OCI-M2 (cell line): Measurements from ENCODE around the gene DCAF4.
"Not testable (repeated sequence)": the region's sequence is repeated elsewhere in the genome, so short reads cannot be mapped to it uniquely, and the experiment has no call there.

Experiments
- DNase-seq: peaks from one replicate; lab custom pipeline; 2025; ENCODE audit not compliant: unreplicated experiment; lab: John Stamatoyannopoulos, UW

DCAF4 gene

GRCh38 chr14:72929316-72930080 lies 3.2 kb downstream of the DCAF4 start:
- no peak for DNase-seq

GRCh38 chr14:72932893-72933292 lies 6.6 kb downstream of the DCAF4 start:
- no peak for DNase-seq

- DNase-seq = no peak
Measured at GRCh38 chr14:72939630-72940029, 13.4 kb downstream of the DCAF4 start.

DNA sequence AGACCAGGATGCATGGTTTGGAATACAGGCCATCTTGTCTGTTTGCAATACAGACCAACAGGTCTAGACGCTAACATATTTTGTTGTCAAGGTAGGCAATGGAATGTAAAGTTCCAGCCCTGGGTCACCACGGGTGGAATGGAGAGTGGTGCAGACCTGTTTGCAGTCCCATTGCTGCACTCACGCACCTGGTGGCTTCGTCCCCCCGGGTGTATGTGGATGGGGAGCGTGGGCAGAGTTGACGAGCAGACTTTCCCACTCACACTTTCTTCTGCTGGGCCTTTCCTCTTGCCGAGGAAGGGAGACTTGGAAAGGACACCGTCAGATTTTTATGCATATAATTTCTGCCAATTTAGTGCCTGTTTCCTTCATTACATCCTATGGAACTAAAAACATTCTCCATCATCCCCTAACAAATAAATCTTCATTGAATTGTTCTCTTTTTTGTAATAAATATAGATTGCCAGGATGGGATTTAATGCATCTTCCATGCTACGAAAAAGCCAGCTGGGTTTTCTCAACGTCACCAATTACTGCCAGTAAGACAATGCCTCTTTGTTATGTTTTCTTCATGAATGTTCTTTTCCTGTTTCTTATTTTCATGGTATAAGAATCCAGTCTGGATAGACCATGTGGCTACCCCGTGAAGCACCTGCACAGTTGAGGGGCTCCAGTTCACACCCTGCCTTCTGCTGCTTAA lies 15.2 kb downstream of the DCAF4 start:
- no peak for DNase-seq

GRCh38 chr14:72942934-72943333 lies 16.7 kb downstream of the DCAF4 start:
- no peak for DNase-seq

GRCh38 chr14:72943876-72944430 lies 17.7 kb downstream of the DCAF4 start:
- no peak for DNase-seq

- DNase-seq = no peak
Measured at GRCh38 chr14:72945356-72946027, 19.2 kb downstream of the DCAF4 start.

- DNase-seq = no peak
Measured at GRCh38 chr14:72946491-72946890, 20.2 kb downstream of the DCAF4 start.

GRCh38 chr14:72947366-72948160 lies 21.3 kb downstream of the DCAF4 start:
- no peak for DNase-seq

GRCh38 chr14:72948481-72949138 lies 22.3 kb downstream of the DCAF4 start:
- no peak for DNase-seq

GRCh38 chr14:72952171-72952570 lies 25.9 kb downstream of the DCAF4 start:
- DNase-seq = no peak

- not testable (repeated sequence) for DNase-seq
Measured at GRCh38 chr14:72956741-72957140, 30.5 kb downstream of the DCAF4 start.

- DNase-seq = no peak
Measured at GRCh38 chr14:72957213-72957612, 30.9 kb downstream of the DCAF4 start.

DNA sequence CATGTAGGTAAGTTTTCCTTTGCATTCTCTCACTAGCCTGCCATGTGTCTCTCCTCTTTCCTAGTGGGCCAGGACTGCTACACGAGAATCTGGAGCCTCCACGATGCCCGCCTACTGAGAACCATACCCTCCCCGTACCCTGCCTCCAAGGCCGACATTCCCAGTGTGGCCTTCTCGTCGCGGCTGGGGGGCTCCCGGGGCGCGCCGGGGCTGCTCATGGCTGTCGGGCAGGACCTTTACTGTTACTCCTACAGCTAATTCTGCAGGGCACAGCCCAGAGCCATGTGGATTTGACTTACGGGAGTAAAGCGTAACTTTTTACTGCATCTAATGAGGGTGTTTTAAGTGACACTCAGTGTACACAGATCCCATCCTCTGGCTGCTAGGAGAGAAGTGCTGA lies 32.3 kb downstream of the DCAF4 start:
- DNase-seq = no peak

GRCh38 chr14:72961016-72961415 lies 34.8 kb downstream of the DCAF4 start:
- DNase-seq = not testable (repeated sequence)

- no peak for DNase-seq
Measured at GRCh38 chr14:72961579-72962335, 35.5 kb downstream of the DCAF4 start.

GRCh38 chr14:72962336-72962754 lies 36.1 kb downstream of the DCAF4 start:
- not testable (repeated sequence) for DNase-seq

DNA sequence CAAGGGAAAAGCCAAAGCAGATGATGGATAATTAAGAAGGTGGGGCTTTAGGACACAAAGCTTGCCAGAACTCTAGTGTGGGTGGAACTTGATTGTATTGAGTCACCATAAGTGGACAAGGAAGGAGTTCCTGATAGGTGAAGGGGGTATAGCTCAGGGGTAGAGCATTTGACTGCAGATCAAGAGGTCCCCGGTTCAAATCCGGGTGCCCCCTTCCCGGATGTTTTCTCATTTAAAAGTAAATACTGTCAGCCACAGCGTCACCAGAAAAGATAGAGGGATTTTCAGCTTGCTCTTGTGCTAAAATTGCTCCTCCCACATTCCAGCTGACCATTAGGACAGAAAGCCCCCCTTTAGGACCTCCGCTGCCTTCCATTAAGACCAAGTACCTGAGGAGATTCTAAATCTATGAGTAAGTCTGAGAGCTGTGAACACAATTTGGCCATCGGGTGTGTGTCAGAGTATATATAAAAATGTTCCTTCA lies 36.6 kb downstream of the DCAF4 start:
- no peak for DNase-seq

DNA sequence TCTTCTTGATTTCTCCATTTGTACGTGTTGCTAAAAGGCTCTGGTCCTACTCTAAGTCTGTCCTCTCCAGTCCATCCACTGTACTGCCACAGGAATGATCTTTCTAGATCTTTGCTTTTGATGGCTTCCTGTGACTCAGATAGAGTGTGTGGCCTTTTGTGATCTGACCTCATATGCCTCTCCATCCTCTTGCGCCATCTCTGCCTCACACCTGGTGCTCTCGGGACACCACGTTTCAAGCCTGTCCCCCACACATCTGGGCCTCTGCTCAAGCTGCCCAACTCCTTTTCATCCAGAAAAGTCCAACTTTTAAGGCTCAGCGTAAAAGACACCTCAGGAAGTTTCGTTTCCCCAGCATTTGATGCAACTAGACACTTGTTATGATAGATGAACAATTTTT lies 39.0 kb downstream of the DCAF4 start:
- DNase-seq = no peak
